GM18517 (cell line): ENCODE measurements around the gene GNG7.

Experiments
- ATAC-seq: cut with Tn5 transposase; IDR thresholded peaks from one replicate; pipeline ENCODE4 v1.9.1; 2021; ENCODE audit warnings: mild to moderate bottlenecking, moderate library complexity; ENCODE audit not compliant: unreplicated experiment

Gene GNG7

GRCh38 chr19:2492870-2493269 is 209.6 kb downstream of the GNG7 start:
- ATAC-seq: no peak

- no peak for ATAC-seq
Measured at GRCh38 chr19:2491130-2491801, 211.2 kb downstream of the GNG7 start.

GRCh38 chr19:2490659-2491058 is 211.8 kb downstream of the GNG7 start:
- ATAC-seq: no peak

GRCh38 chr19:2488942-2489731 is 213.4 kb downstream of the GNG7 start:
- ATAC-seq: no peak

GRCh38 chr19:2488405-2488941 is 214.0 kb downstream of the GNG7 start:
- no peak for ATAC-seq

- ATAC-seq: no peak
Measured at GRCh38 chr19:2487842-2488241, 214.7 kb downstream of the GNG7 start.

GRCh38 chr19:2487090-2487489 is 215.4 kb downstream of the GNG7 start:
- no peak for ATAC-seq

- ATAC-seq: no peak
Measured at GRCh38 chr19:2485428-2485827, 217.1 kb downstream of the GNG7 start.

GRCh38 chr19:2484178-2484937 is 218.1 kb downstream of the GNG7 start:
- no peak for ATAC-seq

GRCh38 chr19:2483484-2484151 is 218.9 kb downstream of the GNG7 start:
- no peak for ATAC-seq

- ATAC-seq: no peak
Measured at GRCh38 chr19:2483084-2483483, 219.4 kb downstream of the GNG7 start.

GRCh38 chr19:2482354-2483038 is 220.0 kb downstream of the GNG7 start:
- no peak for ATAC-seq

GRCh38 chr19:2481466-2481865 is 221.0 kb downstream of the GNG7 start:
- ATAC-seq: no peak

GRCh38 chr19:2479556-2480194 is 222.8 kb downstream of the GNG7 start:
- no peak for ATAC-seq

- no peak for ATAC-seq
Measured at GRCh38 chr19:2478756-2479555, 223.5 kb downstream of the GNG7 start.

GRCh38 chr19:2478278-2478755 is 224.2 kb downstream of the GNG7 start:
- no peak for ATAC-seq

- no peak for ATAC-seq
Measured at GRCh38 chr19:2477732-2478191, 224.7 kb downstream of the GNG7 start.

GRCh38 chr19:2477141-2477710 is 225.3 kb downstream of the GNG7 start:
- ATAC-seq: no peak
